ENCODE measurements around the gene ARHGAP45.

Gene ARHGAP45

DNA sequence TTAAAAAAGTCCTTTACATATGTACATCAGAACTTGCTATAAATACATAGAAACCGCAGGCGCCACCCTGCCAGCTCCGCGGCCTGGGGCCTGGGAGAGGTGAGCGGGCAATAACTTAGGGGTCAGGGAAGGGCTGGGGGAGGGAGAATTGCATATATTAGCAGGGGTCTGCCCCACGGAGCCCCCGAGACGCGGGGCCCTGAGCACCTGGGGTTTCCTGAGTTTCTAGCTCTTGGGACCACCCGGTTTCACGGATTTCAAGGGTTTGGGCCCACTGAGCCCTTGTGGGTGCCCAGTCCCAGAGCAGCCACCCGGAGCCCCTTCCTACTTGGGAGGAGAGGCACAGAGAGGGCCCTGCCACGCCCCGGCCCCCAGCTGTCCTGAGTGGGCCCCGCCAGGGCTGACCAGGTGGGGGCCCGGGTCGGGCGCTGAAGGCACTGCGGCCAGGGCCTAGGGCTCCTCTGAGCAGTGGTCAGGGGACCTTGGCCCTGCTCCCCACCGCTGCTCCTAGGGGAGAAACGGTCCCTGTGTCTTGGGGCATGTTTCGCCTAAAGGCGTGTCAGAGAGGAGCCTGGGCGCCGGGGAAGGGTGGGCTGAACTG is 40.8 kb downstream of the ARHGAP45 start:
- H4K91ac ChIP-seq (ENCODE audit: low read depth, low read length, poor library complexity): no peak overlapping the region
- H3K36me3 ChIP-seq (replicated peaks in 1 of 2; ENCODE audit: control insufficient read depth in 2 of 2, insufficient read depth in 2 of 2, low read length in 2 of 2): peaks cover 20 to 47% of the 10 kb centered on the region in 2 donors
- DNase-seq (ENCODE audit: low spot score): no peak
- no peak overlapping the region for H4K8ac ChIP-seq (ENCODE audit: low read depth, low read length)
- no peak overlapping the region for H2BK15ac ChIP-seq (ENCODE audit: low read length)
- H3K9ac ChIP-seq (ENCODE audit: low read depth, low read length, poor library complexity): no peak overlapping the region
- H3K4me2 ChIP-seq (ENCODE audit: insufficient read depth, low read length, poor library complexity, severe bottlenecking): no peak overlapping the region
- H3K4me3 ChIP-seq (ENCODE audit: low read length in 2 of 2): no peak overlapping the region
- H2BK5ac ChIP-seq (ENCODE audit: low read length): no peak overlapping the region
- no peak overlapping the region for H3K4ac ChIP-seq (ENCODE audit: low read length)
- H3K9me3 ChIP-seq (replicated peaks in 1 of 2; ENCODE audit: control insufficient read depth in 2 of 2, insufficient read depth in 1 of 2, low read depth in 1 of 2, low read length in 2 of 2): no peaks in the 10 kb centered on the region
- no peak overlapping the region for H2BK12ac ChIP-seq (ENCODE audit: low read length)
- H3K23ac ChIP-seq (ENCODE audit: low read depth, low read length, poor library complexity): no peak overlapping the region
- H2AFZ ChIP-seq (ENCODE audit: low read length): no peak overlapping the region
- H3K27me3 ChIP-seq (ENCODE audit: control insufficient read depth in 3 of 3, insufficient read depth in 3 of 3, low read depth in 1 of 3, low read length in 3 of 3): no peaks in the 10 kb centered on the region
- no peak overlapping the region for H2BK120ac ChIP-seq (ENCODE audit: low read depth, low read length)
- no peak overlapping the region for H2AK5ac ChIP-seq (ENCODE audit: low read depth, low read length)
- H3K27ac ChIP-seq (replicated peaks; ENCODE audit: low read length): no peak overlapping the region
- H3K14ac ChIP-seq (ENCODE audit: low read length): no peak overlapping the region
- no CpG with 5 or more reads among the region's 25 CpGs for WGBS, 2 donors (ENCODE audit: extremely low coverage in 2 of 2, insufficient read length in 2 of 2, insufficient replicate concordance in 1 of 2)
- peaks cover 18% of the 10 kb centered on the region for H3K79me1 ChIP-seq (ENCODE audit: low read depth, low read length)
- H3K4me1 ChIP-seq (ENCODE audit: control insufficient read depth in 2 of 2, insufficient read depth in 1 of 2, low read depth in 1 of 2, low read length in 2 of 2): peaks cover 9 to 11% of the 10 kb centered on the region in 2 donors
- H3K18ac ChIP-seq (ENCODE audit: low read length): no peak overlapping the region

DNA sequence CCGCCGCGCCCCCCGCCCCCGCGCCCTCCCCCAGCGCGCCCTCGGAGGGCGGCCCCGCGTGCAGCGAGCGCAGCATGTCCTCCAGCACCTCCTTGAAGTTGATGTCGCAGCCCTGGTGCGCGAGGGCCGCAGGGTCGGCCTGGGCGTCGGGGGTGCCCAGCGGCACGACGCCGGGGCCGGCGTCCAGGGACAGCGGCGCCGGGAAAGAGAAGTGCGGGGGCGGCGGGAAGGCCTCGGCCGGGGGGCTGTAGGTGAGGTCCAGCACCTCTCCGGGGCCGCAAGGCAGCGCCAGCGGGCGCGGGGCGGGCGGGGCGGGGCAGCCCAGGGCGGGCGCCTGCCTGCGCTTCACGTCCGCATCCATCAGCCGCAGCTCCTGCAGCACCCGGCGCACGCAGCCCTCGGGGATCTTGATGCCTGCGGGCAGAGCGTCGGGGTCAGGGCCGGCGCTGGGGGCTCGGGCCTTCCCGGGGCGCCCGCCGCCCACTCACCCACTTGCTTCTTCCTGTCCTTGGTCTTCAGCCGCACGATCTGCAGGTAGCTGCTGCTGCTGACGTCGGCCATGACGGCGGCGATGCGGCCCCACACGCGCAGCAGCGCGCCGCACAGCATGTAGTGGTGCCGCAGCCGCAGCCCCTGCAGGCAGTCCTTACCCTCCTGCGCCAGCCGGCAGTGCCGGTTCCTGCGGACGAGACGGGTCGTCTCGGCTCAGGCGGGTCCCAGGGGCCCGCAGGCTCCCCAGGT is 41.5 kb downstream of the ARHGAP45 start:
- Histone ChIP-seq H2BK120ac (ENCODE audit: low read depth, low read length) (no peak overlapping the region), H2AFZ (ENCODE audit: low read length) (no peak overlapping the region), H3K9me3 (replicated peaks in 1 of 2; ENCODE audit: control insufficient read depth in 2 of 2, insufficient read depth in 1 of 2, low read depth in 1 of 2, low read length in 2 of 2) (no peaks in the 10 kb centered on the region), H3K36me3 (replicated peaks in 1 of 2; ENCODE audit: control insufficient read depth in 2 of 2, insufficient read depth in 2 of 2, low read length in 2 of 2) (peaks cover 20 to 51% of the 10 kb centered on the region in 2 donors), H3K18ac (ENCODE audit: low read length) (no peak overlapping the region), H2BK5ac (ENCODE audit: low read length) (no peak overlapping the region), H3K4me1 (ENCODE audit: control insufficient read depth in 2 of 2, insufficient read depth in 1 of 2, low read depth in 1 of 2, low read length in 2 of 2) (peaks cover 10% of the 10 kb centered on the region in 2 donors), H3K14ac (ENCODE audit: low read length) (no peak overlapping the region), H4K8ac (ENCODE audit: low read depth, low read length) (no peak overlapping the region), H4K91ac (ENCODE audit: low read depth, low read length, poor library complexity) (no peak overlapping the region), H3K27ac (replicated peaks; ENCODE audit: low read length) (no peak overlapping the region), H3K4me2 (ENCODE audit: insufficient read depth, low read length, poor library complexity, severe bottlenecking) (no peak overlapping the region), H2AK5ac (ENCODE audit: low read depth, low read length) (no peak overlapping the region), H3K4me3 (ENCODE audit: low read length in 2 of 2) (no peak overlapping the region), H3K27me3 (ENCODE audit: control insufficient read depth in 3 of 3, insufficient read depth in 3 of 3, low read depth in 1 of 3, low read length in 3 of 3) (no peaks in the 10 kb centered on the region), H2BK12ac (ENCODE audit: low read length) (peak overlapping the region; percentile 58), H3K4ac (ENCODE audit: low read length) (no peak overlapping the region), H2BK15ac (ENCODE audit: low read length) (no peak overlapping the region), H3K23ac (ENCODE audit: low read depth, low read length, poor library complexity) (no peak overlapping the region), H3K79me1 (ENCODE audit: low read depth, low read length) (peaks cover 21% of the 10 kb centered on the region), H3K9ac (ENCODE audit: low read depth, low read length, poor library complexity) (no peak overlapping the region)
- WGBS, 2 donors (ENCODE audit: extremely low coverage in 2 of 2, insufficient read length in 2 of 2, insufficient replicate concordance in 1 of 2): no CpG with 5 or more reads among the region's 89 CpGs
- no peak for DNase-seq (ENCODE audit: low spot score)

DNA sequence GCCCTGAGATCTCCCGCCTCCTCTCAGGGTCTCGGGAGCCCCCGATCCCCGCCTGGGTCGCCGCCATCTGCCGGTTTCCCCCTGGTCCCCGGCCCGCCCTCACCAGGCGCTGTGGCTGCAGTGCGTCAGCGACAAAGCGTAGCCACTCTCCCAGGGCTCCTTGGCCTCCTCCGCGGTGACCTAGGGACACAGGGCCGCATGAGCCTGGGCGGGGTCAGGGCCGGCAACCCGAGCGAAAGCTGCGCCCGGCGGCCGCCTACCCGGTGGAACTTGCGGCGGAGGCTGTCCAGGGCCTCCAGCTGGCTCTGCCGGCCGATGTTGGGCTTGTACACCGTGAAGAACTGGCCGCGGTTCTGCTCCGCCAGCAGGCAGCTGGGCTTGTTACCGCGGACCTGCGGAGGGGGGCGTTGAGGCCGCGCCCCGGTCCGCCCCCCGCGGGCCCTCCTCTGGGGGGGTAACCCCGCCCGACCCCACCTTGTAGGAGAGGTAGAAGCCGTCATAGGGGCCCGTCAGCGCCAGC is 42.1 kb downstream of the ARHGAP45 start:
- H2BK120ac ChIP-seq (ENCODE audit: low read depth, low read length): no peak overlapping the region
- H3K79me1 ChIP-seq (ENCODE audit: low read depth, low read length): peaks cover 21% of the 10 kb centered on the region
- no peaks in the 10 kb centered on the region for H3K9me3 ChIP-seq (replicated peaks in 1 of 2; ENCODE audit: control insufficient read depth in 2 of 2, insufficient read depth in 1 of 2, low read depth in 1 of 2, low read length in 2 of 2)
- H4K91ac ChIP-seq (ENCODE audit: low read depth, low read length, poor library complexity): no peak overlapping the region
- peaks cover 21 to 57% of the 10 kb centered on the region in 2 donors for H3K36me3 ChIP-seq (replicated peaks in 1 of 2; ENCODE audit: control insufficient read depth in 2 of 2, insufficient read depth in 2 of 2, low read length in 2 of 2)
- no peak overlapping the region for H3K4me2 ChIP-seq (ENCODE audit: insufficient read depth, low read length, poor library complexity, severe bottlenecking)
- no peak overlapping the region for H2BK15ac ChIP-seq (ENCODE audit: low read length)
- no peak overlapping the region for H3K9ac ChIP-seq (ENCODE audit: low read depth, low read length, poor library complexity)
- no peak overlapping the region for H2AFZ ChIP-seq (ENCODE audit: low read length)
- peak overlapping the region; percentile 17 for H3K18ac ChIP-seq (ENCODE audit: low read length)
- no peak overlapping the region for H3K27ac ChIP-seq (replicated peaks; ENCODE audit: low read length)
- H4K8ac ChIP-seq (ENCODE audit: low read depth, low read length): no peak overlapping the region
- peaks cover 12 to 15% of the 10 kb centered on the region in 2 donors for H3K4me1 ChIP-seq (ENCODE audit: control insufficient read depth in 2 of 2, insufficient read depth in 1 of 2, low read depth in 1 of 2, low read length in 2 of 2)
- H3K4me3 ChIP-seq (ENCODE audit: low read length in 2 of 2): no peak overlapping the region
- peak overlapping the region; percentile 43 for H3K23ac ChIP-seq (ENCODE audit: low read depth, low read length, poor library complexity)
- H2BK12ac ChIP-seq (ENCODE audit: low read length): no peak overlapping the region
- H2AK5ac ChIP-seq (ENCODE audit: low read depth, low read length): no peak overlapping the region
- no peak for DNase-seq (ENCODE audit: low spot score)
- no peaks in the 10 kb centered on the region for H3K27me3 ChIP-seq (ENCODE audit: control insufficient read depth in 3 of 3, insufficient read depth in 3 of 3, low read depth in 1 of 3, low read length in 3 of 3)
- no peak overlapping the region for H3K14ac ChIP-seq (ENCODE audit: low read length)
- no peak overlapping the region for H3K4ac ChIP-seq (ENCODE audit: low read length)
- H2BK5ac ChIP-seq (ENCODE audit: low read length): no peak overlapping the region
- WGBS, 2 donors (ENCODE audit: extremely low coverage in 2 of 2, insufficient read length in 2 of 2, insufficient replicate concordance in 1 of 2): no CpG with 5 or more reads among the region's 48 CpGs
